Measurements from ENCODE around the gene ACTN4.
"Not testable (repeated sequence)": the region's sequence is repeated elsewhere in the genome, so short reads cannot be mapped to it uniquely, and the experiment has no call there.

ACTN4 gene

DNA sequence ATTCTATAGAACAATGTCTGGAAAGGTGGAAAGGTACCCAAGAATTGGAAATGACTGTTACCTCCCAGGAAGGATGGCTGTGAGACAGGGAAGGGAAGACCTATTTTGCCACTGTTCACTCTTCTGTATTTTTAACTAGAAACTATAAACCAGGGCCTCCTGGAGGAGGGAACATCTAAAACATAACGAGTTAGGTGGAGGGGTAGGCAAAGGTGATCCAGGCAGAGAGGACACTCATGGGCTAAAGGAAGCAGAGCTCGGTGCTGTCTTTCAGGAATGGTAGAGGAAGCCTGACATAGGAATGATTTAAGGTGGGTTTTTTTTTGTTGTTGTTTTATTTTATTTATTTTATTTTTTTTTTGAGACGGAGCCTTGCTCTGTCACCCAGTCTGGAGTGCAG, 22.6 kb upstream of the ACTN4 start:
- TF ChIP-seq, protein P1, sequence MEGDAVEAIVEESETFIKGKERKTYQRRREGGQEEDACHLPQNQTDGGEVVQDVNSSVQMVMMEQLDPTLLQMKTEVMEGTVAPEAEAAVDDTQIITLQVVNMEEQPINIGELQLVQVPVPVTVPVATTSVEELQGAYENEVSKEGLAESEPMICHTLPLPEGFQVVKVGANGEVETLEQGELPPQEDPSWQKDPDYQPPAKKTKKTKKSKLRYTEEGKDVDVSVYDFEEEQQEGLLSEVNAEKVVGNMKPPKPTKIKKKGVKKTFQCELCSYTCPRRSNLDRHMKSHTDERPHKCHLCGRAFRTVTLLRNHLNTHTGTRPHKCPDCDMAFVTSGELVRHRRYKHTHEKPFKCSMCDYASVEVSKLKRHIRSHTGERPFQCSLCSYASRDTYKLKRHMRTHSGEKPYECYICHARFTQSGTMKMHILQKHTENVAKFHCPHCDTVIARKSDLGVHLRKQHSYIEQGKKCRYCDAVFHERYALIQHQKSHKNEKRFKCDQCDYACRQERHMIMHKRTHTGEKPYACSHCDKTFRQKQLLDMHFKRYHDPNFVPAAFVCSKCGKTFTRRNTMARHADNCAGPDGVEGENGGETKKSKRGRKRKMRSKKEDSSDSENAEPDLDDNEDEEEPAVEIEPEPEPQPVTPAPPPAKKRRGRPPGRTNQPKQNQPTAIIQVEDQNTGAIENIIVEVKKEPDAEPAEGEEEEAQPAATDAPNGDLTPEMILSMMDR (IDR thresholded peaks at IDR 0.05; ENCODE audit: insufficient read depth, low read length, poor library complexity, severe bottlenecking) = no peak
- Histone ChIP-seq H3K4me3 (replicated peaks; ENCODE audit: low read depth, low read length) (no peak overlapping the region), H3K36me3 (ENCODE audit: control insufficient read depth, insufficient read depth, low read length) (peaks cover 30% of the 10 kb centered on the region), H3K27me3 (replicated peaks; ENCODE audit: control insufficient read depth, insufficient read depth, low read length) (no peaks in the 10 kb centered on the region)
- no peak for DNase-seq (ENCODE audit: extremely low read depth, insufficient read length)

DNA sequence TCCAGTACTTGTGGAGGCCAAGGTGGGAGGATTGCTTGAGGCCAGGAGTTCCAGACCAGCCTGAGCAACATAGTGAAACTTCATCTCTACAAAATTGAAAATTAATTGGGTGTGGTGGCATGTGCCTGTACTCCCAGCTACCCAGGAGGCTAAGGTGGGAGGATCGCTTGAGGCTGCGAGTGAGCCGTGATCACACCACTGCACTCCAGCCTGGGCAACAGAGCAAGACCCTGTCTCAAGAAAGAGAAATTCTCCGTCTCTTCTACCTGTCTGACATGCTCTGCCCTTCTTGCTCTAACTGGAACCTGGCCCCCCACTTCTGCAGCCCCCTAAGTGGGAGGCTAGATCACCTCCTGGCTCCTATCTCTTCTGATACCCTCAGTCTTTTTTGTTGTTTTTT, 21.0 kb upstream of the ACTN4 start:
- Histone ChIP-seq H3K27me3 (replicated peaks; ENCODE audit: control insufficient read depth, insufficient read depth, low read length) (no peaks in the 10 kb centered on the region), H3K4me3 (replicated peaks; ENCODE audit: low read depth, low read length) (no peak overlapping the region), H3K36me3 (ENCODE audit: control insufficient read depth, insufficient read depth, low read length) (peaks cover 27% of the 10 kb centered on the region)
- DNase-seq (ENCODE audit: extremely low read depth, insufficient read length) = no peak
- TF ChIP-seq, protein P1 (IDR thresholded peaks at IDR 0.05; ENCODE audit: insufficient read depth, low read length, poor library complexity, severe bottlenecking) = no peak

DNA sequence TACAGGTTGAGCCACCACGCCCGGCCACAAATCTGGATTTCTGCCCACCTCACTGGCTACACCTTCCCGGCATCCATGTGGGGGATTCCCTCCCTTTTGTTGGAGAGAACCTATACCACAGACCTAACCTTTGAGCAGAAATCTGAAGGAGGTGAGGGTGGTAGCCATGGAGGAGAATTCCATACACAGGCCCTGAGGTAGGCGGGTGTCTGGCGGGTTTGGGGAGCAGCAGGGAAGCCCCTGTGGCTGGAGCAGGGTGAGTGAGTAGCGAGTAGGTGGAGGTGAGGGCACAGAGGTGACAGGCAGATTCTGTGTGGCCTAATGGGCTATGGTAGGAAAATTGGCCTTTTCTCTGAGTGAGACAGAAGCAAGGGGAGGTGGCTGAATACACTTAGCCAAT, 17.9 kb upstream of the ACTN4 start:
- TF ChIP-seq, protein P1 (IDR thresholded peaks at IDR 0.05; ENCODE audit: insufficient read depth, low read length, poor library complexity, severe bottlenecking) = no peak
- H3K4me3 ChIP-seq (replicated peaks; ENCODE audit: low read depth, low read length) = no peak overlapping the region
- no peak for DNase-seq (ENCODE audit: extremely low read depth, insufficient read length)
- H3K27me3 ChIP-seq (replicated peaks; ENCODE audit: control insufficient read depth, insufficient read depth, low read length) = no peaks in the 10 kb centered on the region
- H3K36me3 ChIP-seq (ENCODE audit: control insufficient read depth, insufficient read depth, low read length) = peaks cover 20% of the 10 kb centered on the region

DNA sequence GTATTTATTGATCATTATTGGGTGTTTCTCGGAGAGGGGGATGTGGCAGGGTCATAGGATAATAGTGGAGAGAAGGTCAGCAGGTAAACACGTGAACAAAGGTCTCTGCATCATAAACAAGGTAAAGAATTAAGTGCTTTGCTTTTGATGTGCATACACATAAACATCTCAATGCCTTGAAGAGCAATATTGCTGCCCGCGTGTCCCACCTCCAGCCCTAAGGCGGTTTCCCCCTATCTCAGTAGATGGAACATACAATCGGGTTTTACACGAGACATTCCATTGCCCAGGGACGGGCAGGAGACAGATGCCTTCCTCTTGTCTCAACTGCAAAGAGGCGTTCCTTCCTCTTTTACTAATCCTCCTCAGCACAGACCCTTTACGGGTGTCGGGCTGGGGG, 16.1 kb upstream of the ACTN4 start:
- peaks cover 22% of the 10 kb centered on the region for H3K36me3 ChIP-seq (ENCODE audit: control insufficient read depth, insufficient read depth, low read length)
- DNase-seq (ENCODE audit: extremely low read depth, insufficient read length); H3K27me3 ChIP-seq (replicated peaks; ENCODE audit: control insufficient read depth, insufficient read depth, low read length); H3K4me3 ChIP-seq (replicated peaks; ENCODE audit: low read depth, low read length): not testable (repeated sequence)

DNA sequence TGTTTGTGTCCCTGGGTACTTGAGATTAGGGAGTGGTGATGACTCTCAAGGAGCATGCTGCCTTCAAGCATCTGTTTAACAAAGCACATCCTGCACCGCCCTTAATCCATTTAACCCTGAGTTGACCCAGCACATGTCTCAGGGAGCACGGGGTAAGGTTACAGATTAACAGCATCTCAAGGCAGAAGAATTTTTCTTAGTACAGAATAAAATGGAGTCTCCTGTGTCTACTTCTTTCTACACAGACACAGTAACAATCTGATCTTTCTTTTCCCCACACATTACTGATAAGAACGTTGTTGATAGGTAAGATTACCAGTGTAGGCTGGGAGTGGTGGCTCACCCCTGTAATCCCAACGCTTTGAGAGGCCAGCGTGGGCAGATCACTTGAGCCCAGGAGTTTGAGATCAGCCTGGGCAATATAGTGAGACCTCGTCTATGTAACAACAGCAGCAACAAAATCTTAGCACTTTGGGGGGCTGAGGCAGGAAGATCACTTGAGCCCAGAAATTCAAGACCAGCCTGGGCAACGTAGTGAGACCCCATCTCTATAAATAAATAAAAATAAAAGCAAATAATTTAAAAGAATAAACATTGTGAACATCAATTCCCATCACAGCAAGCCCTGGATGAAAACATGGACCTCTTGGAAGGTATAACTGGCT, 15.5 kb upstream of the ACTN4 start:
- not testable (repeated sequence) for H3K27me3 ChIP-seq (replicated peaks; ENCODE audit: control insufficient read depth, insufficient read depth, low read length); H3K4me3 ChIP-seq (replicated peaks; ENCODE audit: low read depth, low read length); DNase-seq (ENCODE audit: extremely low read depth, insufficient read length)
- H3K36me3 ChIP-seq (ENCODE audit: control insufficient read depth, insufficient read depth, low read length) = peaks cover 20% of the 10 kb centered on the region

DNA sequence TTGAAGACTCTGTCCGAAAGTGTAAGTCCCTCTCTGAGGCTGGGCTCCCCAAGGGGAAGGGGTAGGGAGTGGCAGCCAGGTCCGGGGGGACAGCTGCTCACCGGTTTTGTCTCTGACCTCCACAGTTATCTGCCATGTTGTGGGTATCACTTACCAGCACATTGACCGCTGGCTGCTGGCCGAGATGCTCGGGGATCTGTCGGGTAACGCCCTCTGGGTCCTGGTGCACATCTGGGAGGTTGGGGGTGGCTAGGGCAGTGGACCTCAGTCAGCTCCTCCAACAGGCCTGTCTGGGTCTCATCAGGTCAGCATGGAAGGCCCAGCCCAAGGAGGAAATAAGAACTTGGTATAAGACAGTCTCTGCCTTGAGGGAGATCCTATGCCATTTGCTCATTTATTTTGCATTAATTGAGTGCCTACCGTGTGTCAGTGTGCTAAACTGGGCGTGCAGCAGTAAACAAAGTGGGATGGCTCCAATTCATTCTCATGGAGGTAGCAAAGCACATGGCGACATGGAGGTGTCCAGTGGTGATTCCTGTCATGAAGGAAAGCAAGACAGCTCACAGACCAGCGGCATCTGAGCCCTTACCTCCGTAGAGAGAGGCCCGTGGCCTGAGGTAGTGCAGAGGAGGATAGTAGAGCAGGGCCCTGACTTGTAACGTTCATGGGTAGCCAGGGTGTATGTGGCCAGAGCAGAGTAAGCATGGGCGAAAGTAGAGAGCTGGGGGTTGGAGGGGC, 14.8 kb upstream of the ACTN4 start:
- DNase-seq (ENCODE audit: extremely low read depth, insufficient read length) = no peak
- peaks cover 19% of the 10 kb centered on the region for H3K36me3 ChIP-seq (ENCODE audit: control insufficient read depth, insufficient read depth, low read length)
- H3K4me3 ChIP-seq (replicated peaks; ENCODE audit: low read depth, low read length) = no peak overlapping the region
- TF ChIP-seq, protein P1 (IDR thresholded peaks at IDR 0.05; ENCODE audit: insufficient read depth, low read length, poor library complexity, severe bottlenecking) = no peak
- H3K27me3 ChIP-seq (replicated peaks; ENCODE audit: control insufficient read depth, insufficient read depth, low read length) = no peaks in the 10 kb centered on the region

Data from GM06990 (cell line).